ENCODE data around the gene GJC1. TPM values are rescaled to one million over a fixed set of nuclear protein-coding genes. Genes with fewer than 3 reads are reported as not detected.

GJC1 gene
- total RNA-seq, 4 donors from 2014 or later, result 10.6 to 79.4 (median 50.2) TPM

GRCh38 chr17:44798356-44798755, 31.7 kb downstream of the GJC1 start:
- DNase-seq, result no peak
- Histone ChIP-seq H3K36me3 (no peaks in the 10 kb centered on the region), H3K4me1 (peaks cover 6 to 12% of the 10 kb centered on the region in 2 donors), H3K4me3 (no peak overlapping the region), H3K9me3 (no peaks in the 10 kb centered on the region), H3K27me3 (no peaks in the 10 kb centered on the region), H3K27ac (peak overlapping the region; percentile 81 to 98)
- TF ChIP-seq CTCF (IDR thresholded peaks at IDR 0.05) (no peak), POLR2A (IDR thresholded peaks at IDR 0.05) (no peak)
- intact Hi-C loops (cut with DNase I; ENCODE audit: low total_unique reads), result no loop called here

GRCh38 chr17:44797802-44798201, 32.3 kb downstream of the GJC1 start:
- H3K4me3 ChIP-seq, result peak overlapping the region; percentile 8 to 20
- peaks cover 6 to 12% of the 10 kb centered on the region in 2 donors for H3K4me1 ChIP-seq
- peak in 1 of 2 donors; percentile 71 for DNase-seq
- H3K27ac ChIP-seq, result peak overlapping the region; percentile 81 to 98
- no peaks in the 10 kb centered on the region for H3K9me3 ChIP-seq
- intact Hi-C loops (cut with DNase I; ENCODE audit: low total_unique reads), result no loop called here
- H3K36me3 ChIP-seq, result no peaks in the 10 kb centered on the region
- TF ChIP-seq CTCF (IDR thresholded peaks at IDR 0.05) (no peak), POLR2A (IDR thresholded peaks at IDR 0.05) (peak; percentile 21 to 23)
- no peaks in the 10 kb centered on the region for H3K27me3 ChIP-seq

GRCh38 chr17:44796731-44797130, 33.4 kb downstream of the GJC1 start:
- H3K4me1 ChIP-seq, result peaks cover under 1 to 4% of the 10 kb centered on the region in 2 donors
- H3K4me3 ChIP-seq, result peak overlapping the region; percentile 8 to 20

GRCh38 chr17:44795928-44796327, 34.2 kb downstream of the GJC1 start:
- no peaks in the 10 kb centered on the region for H3K36me3 ChIP-seq
- H3K4me1 ChIP-seq, result no peaks in the 10 kb centered on the region
- DNase-seq, result no peak
- no peaks in the 10 kb centered on the region for H3K9me3 ChIP-seq
- H3K4me3 ChIP-seq, result no peak overlapping the region
- intact Hi-C loops (cut with DNase I; ENCODE audit: low total_unique reads), result no loop called here
- TF ChIP-seq CTCF (IDR thresholded peaks at IDR 0.05), result no peak
- no peak for TF ChIP-seq POLR2A (IDR thresholded peaks at IDR 0.05)
- H3K27ac ChIP-seq, result peak overlapping the region; percentile 81 to 98
- H3K27me3 ChIP-seq, result no peaks in the 10 kb centered on the region

More at GRCh38 chr17:44796731-44797130, 33.4 kb downstream of the GJC1 start:
- Histone ChIP-seq H3K27ac (peak overlapping the region; percentile 81 to 98), H3K36me3 (no peaks in the 10 kb centered on the region), H3K27me3 (no peaks in the 10 kb centered on the region), H3K9me3 (no peaks in the 10 kb centered on the region)
- intact Hi-C loops (cut with DNase I; ENCODE audit: low total_unique reads), result no loop called here
- TF ChIP-seq CTCF (IDR thresholded peaks at IDR 0.05), result no peak
- DNase-seq, result no peak

- intact Hi-C loops (cut with DNase I; ENCODE audit: low total_unique reads), result no loop called here
- Histone ChIP-seq H3K27me3 (no peaks in the 10 kb centered on the region), H3K9me3 (no peaks in the 10 kb centered on the region), H3K4me1 (no peaks in the 10 kb centered on the region), H3K4me3 (no peak overlapping the region), H3K27ac (peak overlapping the region; percentile 81 to 98), H3K36me3 (no peaks in the 10 kb centered on the region)
- TF ChIP-seq POLR2A (IDR thresholded peaks at IDR 0.05) (no peak), CTCF (IDR thresholded peaks at IDR 0.05) (no peak)
- DNase-seq, result no peak
Measured at GRCh38 chr17:44795421-44795820, 34.7 kb downstream of the GJC1 start.
